Activated CD8-positive, alpha-beta memory T cell treated with anti-CD3 and anti-CD28 coated beads, Interleukin-2, amount 50 U/mL, for 48 hours (primary cell): ENCODE measurements around the gene NCAPD2.

Experiments
- DNase-seq: peaks from one replicate; pipeline ENCODE4 v3.0.0-alpha.2; 2020

Gene NCAPD2

DNA sequence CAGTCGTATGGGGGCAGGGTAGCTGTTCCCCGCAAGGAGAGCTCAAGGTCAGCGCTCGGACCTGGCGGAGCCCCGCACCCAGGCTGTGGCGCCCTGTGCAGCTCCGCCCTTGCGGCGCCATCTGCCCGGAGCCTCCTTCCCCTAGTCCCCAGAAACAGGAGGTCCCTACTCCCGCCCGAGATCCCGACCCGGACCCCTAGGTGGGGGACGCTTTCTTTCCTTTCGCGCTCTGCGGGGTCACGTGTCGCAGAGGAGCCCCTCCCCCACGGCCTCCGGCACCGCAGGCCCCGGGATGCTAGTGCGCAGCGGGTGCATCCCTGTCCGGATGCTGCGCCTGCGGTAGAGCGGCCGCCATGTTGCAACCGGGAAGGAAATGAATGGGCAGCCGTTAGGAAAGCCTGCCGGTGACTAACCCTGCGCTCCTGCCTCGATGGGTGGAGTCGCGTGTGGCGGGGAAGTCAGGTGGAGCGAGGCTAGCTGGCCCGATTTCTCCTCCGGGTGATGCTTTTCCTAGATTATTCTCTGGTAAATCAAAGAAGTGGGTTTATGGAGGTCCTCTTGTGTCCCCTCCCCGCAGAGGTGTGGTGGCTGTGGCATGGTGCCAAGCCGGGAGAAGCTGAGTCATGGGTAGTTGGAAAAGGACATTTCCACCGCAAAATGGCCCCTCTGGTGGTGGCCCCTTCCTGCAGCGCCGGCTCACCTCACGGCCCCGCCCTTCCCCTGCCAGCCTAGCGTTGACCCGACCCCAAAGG is 41.2 kb downstream of the NCAPD2 start:
- DNase-seq: peak; percentile 90

DNA sequence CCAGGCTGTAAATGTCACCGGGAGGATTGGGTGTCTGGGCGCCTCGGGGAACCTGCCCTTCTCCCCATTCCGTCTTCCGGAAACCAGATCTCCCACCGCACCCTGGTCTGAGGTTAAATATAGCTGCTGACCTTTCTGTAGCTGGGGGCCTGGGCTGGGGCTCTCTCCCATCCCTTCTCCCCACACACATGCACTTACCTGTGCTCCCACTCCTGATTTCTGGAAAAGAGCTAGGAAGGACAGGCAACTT is 41.7 kb downstream of the NCAPD2 start:
- DNase-seq: no peak

DNA sequence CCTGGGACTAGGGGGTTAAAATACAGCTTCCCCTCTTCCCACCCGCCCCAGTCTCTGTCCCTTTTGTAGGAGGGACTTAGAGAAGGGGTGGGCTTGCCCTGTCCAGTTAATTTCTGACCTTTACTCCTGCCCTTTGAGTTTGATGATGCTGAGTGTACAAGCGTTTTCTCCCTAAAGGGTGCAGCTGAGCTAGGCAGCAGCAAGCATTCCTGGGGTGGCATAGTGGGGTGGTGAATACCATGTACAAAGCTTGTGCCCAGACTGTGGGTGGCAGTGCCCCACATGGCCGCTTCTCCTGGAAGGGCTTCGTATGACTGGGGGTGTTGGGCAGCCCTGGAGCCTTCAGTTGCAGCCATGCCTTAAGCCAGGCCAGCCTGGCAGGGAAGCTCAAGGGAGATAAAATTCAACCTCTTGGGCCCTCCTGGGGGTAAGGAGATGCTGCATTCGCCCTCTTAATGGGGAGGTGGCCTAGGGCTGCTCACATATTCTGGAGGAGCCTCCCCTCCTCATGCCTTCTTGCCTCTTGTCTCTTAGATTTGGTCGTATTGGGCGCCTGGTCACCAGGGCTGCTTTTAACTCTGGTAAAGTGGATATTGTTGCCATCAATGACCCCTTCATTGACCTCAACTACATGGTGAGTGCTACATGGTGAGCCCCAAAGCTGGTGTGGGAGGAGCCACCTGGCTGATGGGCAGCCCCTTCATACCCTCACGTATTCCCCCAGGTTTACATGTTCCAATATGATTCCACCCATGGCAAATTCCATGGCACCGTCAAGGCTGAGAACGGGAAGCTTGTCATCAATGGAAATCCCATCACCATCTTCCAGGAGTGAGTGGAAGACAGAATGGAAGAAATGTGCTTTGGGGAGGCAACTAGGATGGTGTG is 42.3 kb downstream of the NCAPD2 start:
- DNase-seq: peak; percentile 69

DNA sequence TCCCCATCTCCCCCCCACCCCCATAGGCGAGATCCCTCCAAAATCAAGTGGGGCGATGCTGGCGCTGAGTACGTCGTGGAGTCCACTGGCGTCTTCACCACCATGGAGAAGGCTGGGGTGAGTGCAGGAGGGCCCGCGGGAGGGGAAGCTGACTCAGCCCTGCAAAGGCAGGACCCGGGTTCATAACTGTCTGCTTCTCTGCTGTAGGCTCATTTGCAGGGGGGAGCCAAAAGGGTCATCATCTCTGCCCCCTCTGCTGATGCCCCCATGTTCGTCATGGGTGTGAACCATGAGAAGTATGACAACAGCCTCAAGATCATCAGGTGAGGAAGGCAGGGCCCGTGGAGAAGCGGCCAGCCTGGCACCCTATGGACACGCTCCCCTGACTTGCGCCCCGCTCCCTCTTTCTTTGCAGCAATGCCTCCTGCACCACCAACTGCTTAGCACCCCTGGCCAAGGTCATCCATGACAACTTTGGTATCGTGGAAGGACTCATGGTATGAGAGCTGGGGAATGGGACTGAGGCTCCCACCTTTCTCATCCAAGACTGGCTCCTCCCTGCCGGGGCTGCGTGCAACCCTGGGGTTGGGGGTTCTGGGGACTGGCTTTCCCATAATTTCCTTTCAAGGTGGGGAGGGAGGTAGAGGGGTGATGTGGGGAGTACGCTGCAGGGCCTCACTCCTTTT is 43.1 kb downstream of the NCAPD2 start:
- DNase-seq: no peak

- DNase-seq: peak; percentile 93
Observed at GRCh38 chr12:6537580-6538419, 43.9 kb downstream of the NCAPD2 start.

- peak; percentile 82 for DNase-seq
Observed at GRCh38 chr12:6538420-6539313, 44.8 kb downstream of the NCAPD2 start.

DNA sequence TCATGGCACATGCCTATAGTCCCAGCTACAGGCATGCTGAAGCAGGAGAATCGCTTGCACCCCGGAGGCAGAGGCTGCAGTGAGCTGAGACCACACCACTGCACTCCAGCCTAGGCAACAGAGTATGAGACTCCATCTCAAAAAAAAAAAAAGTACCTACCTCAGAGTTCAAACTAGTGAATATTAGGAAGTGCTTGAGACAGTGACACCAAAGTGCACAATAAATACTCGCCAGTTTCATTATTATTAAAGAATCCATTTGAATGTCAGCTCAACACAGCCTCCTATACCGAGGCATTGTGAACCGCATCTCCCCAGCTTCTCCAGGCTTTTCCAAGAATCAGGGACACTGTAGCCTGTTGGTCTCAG is 45.4 kb downstream of the NCAPD2 start:
- no peak for DNase-seq

- peak; percentile 65 for DNase-seq
Observed at GRCh38 chr12:6539707-6540134, 45.8 kb downstream of the NCAPD2 start.

DNA sequence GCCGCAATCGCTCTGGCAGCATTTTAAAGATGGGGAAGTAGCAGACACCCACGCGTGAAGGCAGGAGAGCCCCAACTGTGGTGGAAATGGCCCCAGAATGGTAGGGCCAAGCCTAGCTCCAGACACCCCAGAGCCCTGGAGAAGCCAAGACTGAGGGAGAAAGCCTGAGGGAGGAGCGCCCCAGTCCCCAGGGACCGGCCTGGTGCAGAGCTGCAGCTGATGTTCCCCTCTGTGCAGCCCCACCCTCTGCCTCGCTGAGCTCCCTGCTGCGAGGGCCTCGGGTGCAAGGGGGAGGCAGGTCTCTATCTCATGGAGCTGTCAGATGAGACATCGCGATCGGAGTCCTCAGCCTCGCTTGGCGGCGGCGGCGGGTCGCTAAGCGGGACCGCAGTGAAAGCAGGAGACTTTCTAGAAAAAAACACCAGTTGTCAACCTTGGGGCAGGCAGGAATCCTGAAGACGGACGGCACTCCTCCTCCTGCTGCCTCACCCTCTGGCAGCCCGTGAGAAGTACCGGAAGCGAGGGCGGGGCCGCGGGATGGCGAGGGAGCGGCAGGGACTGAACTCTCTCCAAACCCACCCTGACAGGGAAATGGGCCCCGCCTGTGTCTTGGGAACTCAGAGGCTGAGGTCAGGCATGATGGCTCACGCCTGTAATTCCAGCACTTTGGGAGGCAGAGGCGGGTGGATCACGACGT is 46.4 kb downstream of the NCAPD2 start:
- peak; percentile 77 for DNase-seq

DNA sequence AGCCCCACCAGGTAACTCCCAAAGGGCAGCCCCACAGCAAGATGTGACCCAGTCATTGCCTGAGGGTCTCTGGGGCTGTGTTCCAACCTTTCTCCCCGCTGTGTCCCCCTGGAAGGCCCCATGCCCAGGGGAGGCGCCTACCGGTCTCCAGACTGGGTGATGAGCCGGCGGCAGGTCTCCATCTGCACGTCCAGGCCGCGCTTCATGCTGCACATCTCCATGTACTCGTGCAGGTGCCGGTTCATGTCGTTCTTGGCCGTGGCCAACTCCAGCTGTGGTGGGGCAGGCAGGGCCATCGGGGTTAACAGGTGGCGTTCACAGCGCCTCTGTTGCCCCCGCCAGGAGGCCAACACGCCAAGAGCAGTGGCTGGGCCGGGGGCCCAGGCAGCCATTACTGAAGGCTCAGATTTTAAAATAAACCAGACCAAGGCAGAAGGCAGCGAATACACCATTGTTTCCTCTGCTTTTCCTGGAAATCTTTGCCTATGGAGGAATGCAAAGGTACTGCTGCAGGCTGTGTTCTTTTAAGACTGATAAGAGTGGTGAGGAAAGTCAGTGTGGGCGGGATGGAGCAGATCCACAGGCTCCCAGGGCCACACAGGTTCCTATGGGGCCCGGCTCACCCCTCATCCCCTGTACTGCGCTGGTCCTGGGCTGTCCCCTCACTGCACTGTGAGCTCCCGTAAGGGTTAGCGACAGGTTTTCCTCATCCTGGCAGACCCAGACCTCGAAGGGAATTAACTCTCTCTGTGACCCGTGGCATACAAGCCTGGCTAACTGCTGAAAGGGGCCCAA is 47.7 kb downstream of the NCAPD2 start:
- no peak for DNase-seq

DNA sequence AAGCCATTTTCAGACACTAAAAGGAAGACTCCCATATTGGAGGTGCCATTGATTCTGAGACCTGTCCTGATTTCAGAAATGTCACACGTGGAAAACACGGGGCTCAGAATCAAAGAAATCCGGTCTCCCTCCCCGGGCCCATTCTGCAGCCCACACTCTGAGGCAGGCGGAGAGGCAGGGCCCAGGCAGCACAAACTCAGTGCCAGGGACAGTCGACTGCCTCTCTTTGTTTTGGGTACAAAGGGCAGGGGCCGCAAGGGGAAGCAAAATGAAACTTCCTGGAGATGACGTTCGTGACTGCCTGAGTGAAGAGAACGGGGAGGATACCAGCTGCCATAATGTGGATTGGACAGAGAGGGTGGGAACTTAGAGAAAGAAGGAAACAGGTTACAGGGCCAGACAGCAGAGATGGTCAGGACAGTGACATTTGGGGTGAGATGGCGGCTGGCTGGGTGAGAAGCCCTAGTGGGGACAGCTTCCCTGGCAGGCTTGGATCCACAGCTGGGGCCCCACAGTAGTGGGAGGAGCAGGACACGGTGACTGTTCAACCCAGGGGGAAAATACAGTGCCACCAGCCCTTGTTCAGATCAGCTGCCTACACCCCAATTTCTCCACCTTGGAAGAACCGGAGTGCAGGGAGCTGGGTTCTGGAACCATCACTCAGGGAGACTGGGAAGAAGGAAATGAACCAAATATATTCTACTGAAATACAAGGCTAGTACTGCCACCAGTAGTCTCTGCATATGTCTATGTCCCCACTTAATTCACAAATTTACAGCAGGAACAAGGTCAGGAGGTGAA is 48.5 kb downstream of the NCAPD2 start:
- DNase-seq: no peak

GRCh38 chr12:6546016-6546415 is 52.1 kb downstream of the NCAPD2 start:
- DNase-seq: no peak

GRCh38 chr12:6547566-6547965 is 53.7 kb downstream of the NCAPD2 start:
- DNase-seq: no peak

DNA sequence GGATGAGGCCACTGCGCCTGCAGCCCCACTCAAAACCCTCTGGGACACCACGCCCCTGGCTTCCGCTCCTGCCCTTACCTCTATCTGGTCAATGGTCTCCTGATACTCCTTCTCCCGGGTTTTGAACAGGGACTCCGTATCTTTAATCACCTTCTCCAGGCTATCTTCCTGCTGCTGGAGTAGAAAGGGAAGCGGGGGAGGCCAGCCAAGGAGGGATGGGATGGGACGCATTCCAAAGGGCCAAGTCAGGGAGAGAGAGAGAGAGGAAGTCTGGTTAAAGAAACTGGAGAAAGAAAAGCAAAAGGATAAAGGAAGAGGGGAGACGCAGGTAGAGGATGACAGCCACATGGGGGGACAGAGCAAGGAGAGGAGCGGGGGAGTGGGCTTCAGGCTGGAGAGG is 54.1 kb downstream of the NCAPD2 start:
- DNase-seq: no peak

- DNase-seq: no peak
Observed at GRCh38 chr12:6548556-6548955, 54.7 kb downstream of the NCAPD2 start.

GRCh38 chr12:6548966-6549683 is 55.2 kb downstream of the NCAPD2 start:
- DNase-seq: no peak

DNA sequence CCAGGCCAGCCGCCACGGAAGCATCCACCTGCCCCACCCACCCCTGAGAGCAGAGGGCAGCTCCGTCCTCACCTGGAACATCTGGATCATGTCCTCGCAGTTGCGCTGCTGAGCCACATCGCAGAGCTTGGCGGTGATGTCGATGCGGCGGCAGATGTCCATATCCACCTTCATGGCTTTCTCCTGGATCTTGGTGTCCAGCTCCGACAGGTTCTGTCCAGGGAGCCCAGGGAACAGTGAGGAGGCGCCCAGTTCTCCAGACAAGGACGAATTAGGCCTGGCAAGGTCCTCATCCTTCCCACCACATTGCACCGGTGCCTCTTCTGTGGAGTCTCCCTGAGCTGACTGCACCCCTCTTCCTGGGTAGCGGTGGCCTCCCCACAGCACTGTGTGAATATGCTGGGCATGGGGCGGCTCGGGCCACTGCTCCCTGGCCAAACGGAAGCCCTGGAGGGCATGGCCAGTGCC is 55.8 kb downstream of the NCAPD2 start:
- DNase-seq: no peak

DNA sequence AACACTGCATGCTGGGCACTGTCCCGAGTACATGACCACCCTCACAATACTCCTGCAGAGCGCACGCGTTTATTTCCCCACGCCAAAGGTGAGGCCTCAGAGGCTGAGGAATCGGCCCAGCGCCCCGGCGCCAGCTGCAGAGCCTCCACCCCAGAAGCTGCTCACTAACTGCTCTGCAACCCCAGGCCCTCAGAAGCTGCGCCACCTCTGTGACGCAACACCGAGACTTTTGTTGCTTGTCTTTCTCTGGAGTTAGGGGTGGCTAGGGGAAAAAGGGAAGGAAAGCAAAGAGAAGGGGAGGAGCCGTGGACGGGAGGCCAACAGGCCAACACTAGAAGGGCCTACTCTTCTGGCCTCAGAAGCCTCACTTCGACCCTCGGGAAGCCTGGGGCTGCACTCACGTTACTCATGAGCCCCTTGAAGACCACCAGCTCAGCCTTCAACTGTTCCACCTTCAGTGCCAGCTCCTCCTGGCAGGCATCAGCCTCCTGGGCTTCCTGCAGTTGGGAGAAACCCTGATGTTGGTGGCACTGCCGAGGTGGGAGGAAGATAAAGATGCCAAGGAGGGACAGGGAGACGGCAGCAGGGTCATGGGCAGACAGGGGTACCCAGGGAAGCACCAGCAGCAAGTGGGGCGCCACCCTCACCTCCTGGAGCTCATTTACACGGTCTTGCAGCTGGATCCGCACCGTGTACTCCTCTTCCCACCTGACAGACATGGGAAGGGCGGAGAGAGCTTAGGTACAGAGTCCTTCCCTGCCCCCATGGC is 56.6 kb downstream of the NCAPD2 start:
- DNase-seq: no peak
